SK-MEL-5 (cell line): Measurements from ENCODE around the gene NDFIP1. TPM values are rescaled to one million over a fixed set of nuclear protein-coding genes. Genes with fewer than 3 reads are reported as not detected.

ENCODE experiments used
- DNase-seq: peaks from one replicate; pipeline ENCODE4 v3.0.0-alpha.2; 2016; ENCODE audit warnings: low read depth, low spot score
- in situ Hi-C: cut with HindIII; loops from 2 replicates; pipeline ENCODE4 v1.10.0; 2016; ENCODE audit warnings: low sequenced_read_pairs, high pct_unique_total_duplicates, low pct_unique_long_range_greater_than_20kb
- total RNA-seq: library from RNA; depleted of rRNA; stranded (reverse); fragments of >200 nt; shearing (Covaris generic); gene quantifications from 2 replicates; pipeline ENCODE4 v1.2.3, GENCODE V29; 2014

The NDFIP1 gene
- total RNA-seq, 1 experiment from 2014 or later = 41.8 TPM

GRCh38 chr5:142109331-142110045 is 909 bp downstream of the NDFIP1 start:
- in situ Hi-C loops = no loop called here
- no peak for DNase-seq

GRCh38 chr5:142110046-142110531 is 1.5 kb downstream of the NDFIP1 start:
- no peak for DNase-seq
- in situ Hi-C loops = no loop called here

- in situ Hi-C loops = no loop called here
- DNase-seq = no peak
Measured at GRCh38 chr5:142110988-142111687, 2.6 kb downstream of the NDFIP1 start.

- in situ Hi-C loops = no loop called here
- no peak for DNase-seq
Measured at GRCh38 chr5:142114687-142115086, 6.1 kb downstream of the NDFIP1 start.

- no peak for DNase-seq
- in situ Hi-C loops = no loop called here
Measured at GRCh38 chr5:142115937-142116614, 7.5 kb downstream of the NDFIP1 start.

- in situ Hi-C loops = no loop called here
- no peak for DNase-seq
Measured at GRCh38 chr5:142117579-142118151, 9.1 kb downstream of the NDFIP1 start.

GRCh38 chr5:142118155-142118686 is 9.6 kb downstream of the NDFIP1 start:
- DNase-seq = no peak
- in situ Hi-C loops = no loop called here

GRCh38 chr5:142119051-142119625 is 10.6 kb downstream of the NDFIP1 start:
- in situ Hi-C loops = no loop called here
- no peak for DNase-seq

GRCh38 chr5:142120247-142120935 is 11.8 kb downstream of the NDFIP1 start:
- in situ Hi-C loops = no loop called here
- DNase-seq = no peak

- DNase-seq = no peak
- in situ Hi-C loops = no loop called here
Measured at GRCh38 chr5:142122121-142122520, 13.5 kb downstream of the NDFIP1 start.

GRCh38 chr5:142125378-142125777 is 16.8 kb downstream of the NDFIP1 start:
- no peak for DNase-seq
- in situ Hi-C loops = loop anchor here (25.0 kb wide), 1 partner anchor 113 kb away; the partner anchor contains the start of gene GNPDA1

- in situ Hi-C loops = loop anchor here (25.0 kb wide), 1 partner anchor 114 kb away; the partner anchor contains the start of gene GNPDA1
Measured at GRCh38 chr5:142125963-142126362, 17.4 kb downstream of the NDFIP1 start.

GRCh38 chr5:142128675-142129208 is 20.2 kb downstream of the NDFIP1 start:
- DNase-seq = no peak
- in situ Hi-C loops = loop anchor here (25.0 kb wide), 1 partner anchor 116 kb away; the partner anchor contains the start of gene GNPDA1

More at GRCh38 chr5:142125963-142126362, 17.4 kb downstream of the NDFIP1 start:
- no peak for DNase-seq

GRCh38 chr5:142129446-142130066 is 21.0 kb downstream of the NDFIP1 start:
- no peak for DNase-seq
- in situ Hi-C loops = loop anchor here (25.0 kb wide), 1 partner anchor 117 kb away; the partner anchor contains the start of gene GNPDA1

- in situ Hi-C loops = loop anchor here (25.0 kb wide), 1 partner anchor 119 kb away; the partner anchor contains the start of gene GNPDA1
- no peak for DNase-seq
Measured at GRCh38 chr5:142131394-142131793, 22.8 kb downstream of the NDFIP1 start.

GRCh38 chr5:142132916-142133315 is 24.3 kb downstream of the NDFIP1 start:
- DNase-seq = no peak
- in situ Hi-C loops = loop anchor here (25.0 kb wide), 1 partner anchor 121 kb away; the partner anchor contains the start of gene GNPDA1
